Ovary (tissue), 9 donors: ENCODE data around the gene B4GALNT1. TPM values are rescaled to one million over a fixed set of nuclear protein-coding genes. Genes with fewer than 3 reads are reported as not detected.

Experiments used
- DNase-seq, 5 donors: peaks; one replicate each; pipeline ENCODE4 v3.0.0-alpha.2; 2019 to 2020
- H3K27ac ChIP-seq, 2 donors: fragments of 200-600 bp; one replicate each; pipeline versions ENCODE4 v1.5.1 to v1.8.0; 2019 to 2022
- H3K27me3 ChIP-seq: fragments of 200-600 bp; one replicate; pipeline ENCODE4 v1.8.0; 2022
- H3K36me3 ChIP-seq: fragments of 200-600 bp; sonication (generic); one replicate; pipeline ENCODE4 v1.5.1; 2019
- H3K4me1 ChIP-seq: one replicate; pipeline ENCODE4 v1.8.1; 2013; ENCODE audit warnings: mild to moderate bottlenecking, moderate library complexity; ENCODE audit not compliant: insufficient read depth
- H3K4me3 ChIP-seq: fragments of 200-600 bp; sonication (generic); one replicate; pipeline ENCODE4 v1.5.1; 2017
- H3K9me3 ChIP-seq, 2 donors: fragments of 200-600 bp in 1 of 2; sonication (generic) in 1 of 2; one replicate each; pipeline versions ENCODE4 v1.5.1 to v1.8.1; 2013 to 2019; ENCODE audit warnings: mild to moderate bottlenecking in 1 of 2, moderate library complexity in 1 of 2
- CTCF ChIP-seq, 3 donors: fragments of 450-650 bp in 2 of 3; fragments of 200-600 bp in 1 of 3; IDR thresholded peaks; one replicate each; pipeline versions ENCODE4 v1.5.1 to v1.8.0; 2016 to 2022; ENCODE audit warnings: antibody characterized with exemption in 3 of 3, mild to moderate bottlenecking in 1 of 3
- EP300 ChIP-seq: sonication (generic); formaldehyde crosslinking; IDR thresholded peaks from one replicate; pipeline ENCODE4 v1.6.1; 2017; ENCODE audit warnings: antibody characterized with exemption
- POLR2A ChIP-seq: fragments of 450-650 bp; IDR thresholded peaks from one replicate; pipeline ENCODE4 v1.6.1; 2017; ENCODE audit warnings: antibody characterized with exemption, mild to moderate bottlenecking, moderate library complexity
- WGBS, 3 donors: extraction: QIAGEN DNeasy Blood & Tissue Kit in 1 of 3; methylation state at CpG; one replicate each; pipeline versions ENCODE4 v1.1.5 to v1.1.7; 2013 to 2017; 5-methylcytosine and 5-hydroxymethylcytosine counted together
- intact Hi-C, 4 donors: fragments of 100-400 bp; cut with DNase I; formaldehyde crosslinking; loops; one replicate each; pipeline versions ENCODE4 v1.11.0 to v1.15.1; 2022 to 2023
- polyA plus RNA-seq, 2 donors: library from polyadenylated mRNA; stranded (reverse); fragments of 200-250 nt in 1 of 2; fragments of 350-450 nt in 1 of 2; fragmentation: Illumina TruSeq in 1 of 2; extraction: RNeasy Lipid Tissue Mini Kit (QIAGEN cat#74804) in 1 of 2; gene quantifications; one replicate each; pipeline ENCODE4 v1.2.3, GENCODE V29; 2013 to 2014
- total RNA-seq, 7 donors: library from RNA; depleted of rRNA in 2 of 7; stranded (reverse); fragments of >200 nt in 2 of 7; fragmentation: NEBNext Ultra II Directional in 3 of 7; extraction: Animal tissue kit (Norgen Biotek cat#: 25700) in 3 of 7; gene quantifications; one replicate each; pipeline versions ENCODE4 v1.1.0 to v1.2.4, GENCODE V29; 2016 to 2023
- donor health status: DM: no; HTN: no; CAD: no; lungs with moderate emphysema.
- donor health status: DM: no; HTN: no; CAD: no.
- donor health status: Bipolar disorder and iron deficiency.
- donor health status: DM: yes; HTN: yes; CAD: no.
- donor health status: DM: no; HTN: no; CAD: no.
- donor health status: DM: yes; HTN: yes; CAD: no.

B4GALNT1 gene
- total and polyA plus RNA-seq, 9 donors = 0.22 to 1.5 (median 0.56) TPM

- WGBS, 3 donors = 1 to 2% (median 1%) methylated on average over 62 to 67 of the region's 67 CpGs
- intact Hi-C loops = no loop called here
Observed at GRCh38 chr12:57632073-57632957, 686 bp downstream of the B4GALNT1 start.

GRCh38 chr12:57631566-57632072 is 1.4 kb downstream of the B4GALNT1 start:
- DNase-seq = peak in 1 of 5 donors; percentile 14
- TF ChIP-seq CTCF (IDR thresholded peaks at IDR 0.05) (no peak), EP300 (no peak), POLR2A (no peak)
- no peak overlapping the region for H3K27ac ChIP-seq

More at GRCh38 chr12:57632073-57632957, 686 bp downstream of the B4GALNT1 start:
- no peaks in the 10 kb centered on the region for H3K9me3 ChIP-seq
- no peak overlapping the region for H3K27ac ChIP-seq
- H3K27me3 ChIP-seq = no peaks in the 10 kb centered on the region
- TF ChIP-seq EP300 (no peak), CTCF (IDR thresholded peaks at IDR 0.05) (no peak), POLR2A (no peak)
- H3K4me1 ChIP-seq = peaks cover 8% of the 10 kb centered on the region
- H3K36me3 ChIP-seq = no peaks in the 10 kb centered on the region
- DNase-seq = peak in 2 of 5 donors; percentile 20 to 25
- peak overlapping the region; percentile 41 for H3K4me3 ChIP-seq

GRCh38 chr12:57630891-57631433 is 2.0 kb downstream of the B4GALNT1 start:
- peaks cover 8% of the 10 kb centered on the region for H3K4me1 ChIP-seq
- WGBS, 3 donors = 60 to 63% (median 63%) methylated on average over 6 of the region's 6 CpGs
- H3K27me3 ChIP-seq = no peaks in the 10 kb centered on the region
- H3K9me3 ChIP-seq = no peaks in the 10 kb centered on the region
- H3K27ac ChIP-seq = no peak overlapping the region
- no peak overlapping the region for H3K4me3 ChIP-seq
- TF ChIP-seq POLR2A (no peak), CTCF (IDR thresholded peaks at IDR 0.05) (no peak), EP300 (no peak)
- no peak for DNase-seq
- H3K36me3 ChIP-seq = no peaks in the 10 kb centered on the region
- intact Hi-C loops = no loop called here

More at GRCh38 chr12:57631566-57632072, 1.4 kb downstream of the B4GALNT1 start:
- 7 to 13% (median 8%) methylated on average over 19 to 26 of the region's 26 CpGs for WGBS, 3 donors
- no peaks in the 10 kb centered on the region for H3K9me3 ChIP-seq
- intact Hi-C loops = no loop called here
- no peaks in the 10 kb centered on the region for H3K36me3 ChIP-seq
- no peaks in the 10 kb centered on the region for H3K27me3 ChIP-seq
- H3K4me3 ChIP-seq = peak overlapping the region; percentile 41
- H3K4me1 ChIP-seq = peaks cover 8% of the 10 kb centered on the region

GRCh38 chr12:57629897-57630471 is 3.0 kb downstream of the B4GALNT1 start:
- TF ChIP-seq CTCF (IDR thresholded peaks at IDR 0.05) (no peak), EP300 (no peak), POLR2A (no peak)
- intact Hi-C loops = loop anchor here in 2 of 4 donors (5.0 to 10.0 kb wide), 2 partner anchors 173 to 175 kb away; partner anchors contain the start of genes GLI1 (in 2 of the 2) and INHBE (in 2 of the 2)
- H3K27me3 ChIP-seq = no peaks in the 10 kb centered on the region

More at GRCh38 chr12:57629897-57630471, 3.0 kb downstream of the B4GALNT1 start:
- H3K9me3 ChIP-seq = no peaks in the 10 kb centered on the region
- peaks cover 8% of the 10 kb centered on the region for H3K4me1 ChIP-seq
- 88 to 94% (median 91%) methylated on average over 5 of the region's 5 CpGs for WGBS, 3 donors
- no peak overlapping the region for H3K4me3 ChIP-seq
- no peak overlapping the region for H3K27ac ChIP-seq
- no peaks in the 10 kb centered on the region for H3K36me3 ChIP-seq
- no peak for DNase-seq
